Epithelial cell of prostate (primary cell): ENCODE results near the gene SOX30.

Experiments used
- DNase-seq: peaks from one replicate; pipeline ENCODE4 v3.0.0-alpha.2; 2011; ENCODE audit warnings: low read depth, low spot score
- H3K27ac ChIP-seq: fragments of 450-650 bp; 2 replicates; pipeline ENCODE4 v1.5.1; 2017; ENCODE audit warnings: mild to moderate bottlenecking

The SOX30 gene

DNA sequence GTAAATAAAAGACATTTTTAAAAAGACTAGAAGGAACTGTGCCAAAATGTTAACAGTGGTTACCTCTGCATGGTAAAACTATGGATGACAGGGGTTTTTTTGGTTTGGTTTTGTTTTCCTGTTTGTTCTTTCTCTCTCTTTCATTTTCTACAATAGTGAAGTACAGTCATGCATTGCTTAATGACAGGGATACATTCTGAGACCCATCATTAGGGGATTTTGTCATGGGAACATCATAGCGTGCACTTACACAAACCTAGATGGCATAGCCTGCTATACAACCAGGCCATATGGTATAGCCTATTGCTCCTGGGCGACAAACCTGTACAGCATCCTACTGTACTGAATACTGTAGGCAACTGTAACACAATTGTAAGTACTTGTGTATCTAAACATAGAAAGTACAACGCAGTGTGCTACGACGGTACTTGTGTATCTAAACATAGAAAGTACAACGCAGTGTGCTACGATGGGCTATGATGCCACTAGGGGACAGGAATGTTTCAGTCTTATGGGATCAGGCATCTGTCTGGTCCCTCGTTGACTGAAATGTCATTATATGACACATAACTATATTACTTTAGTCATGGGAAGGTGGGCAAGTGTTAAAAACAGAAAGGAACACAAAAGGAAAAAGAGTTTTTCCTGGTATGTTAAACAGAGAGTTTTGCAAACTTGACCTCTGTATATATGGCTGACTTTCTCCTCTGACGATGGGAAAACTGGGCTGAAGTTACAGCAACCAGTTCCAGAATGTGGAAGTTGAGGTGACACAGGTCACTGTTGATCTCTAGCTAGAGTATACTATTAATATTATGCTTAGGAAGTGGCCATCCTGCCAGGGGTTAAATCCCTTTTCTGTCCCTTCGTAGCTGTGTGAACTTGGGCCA is 69.3 kb downstream of the SOX30 start:
- no peak overlapping the region for H3K27ac ChIP-seq
- DNase-seq = no peak

DNA sequence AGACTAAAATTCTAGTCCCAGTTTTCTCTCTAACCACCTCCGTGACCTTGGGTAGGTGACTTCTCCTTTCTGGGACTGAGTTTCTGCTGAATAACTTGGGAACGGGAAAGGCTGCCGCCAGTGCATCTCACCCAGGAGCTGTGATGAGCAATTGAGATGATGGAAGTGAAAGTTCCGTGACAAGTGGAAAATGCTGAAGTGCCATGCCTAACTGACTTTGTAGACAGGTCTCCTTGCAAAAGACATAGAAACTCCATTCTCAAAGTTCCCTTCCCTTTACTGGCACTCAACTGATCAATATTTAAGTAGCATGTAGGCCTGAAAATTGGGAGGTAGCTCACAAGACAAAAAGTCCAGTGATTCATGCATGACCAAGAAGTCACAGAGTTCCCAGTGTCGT is 70.3 kb downstream of the SOX30 start:
- no peak for DNase-seq
- H3K27ac ChIP-seq = no peak overlapping the region

DNA sequence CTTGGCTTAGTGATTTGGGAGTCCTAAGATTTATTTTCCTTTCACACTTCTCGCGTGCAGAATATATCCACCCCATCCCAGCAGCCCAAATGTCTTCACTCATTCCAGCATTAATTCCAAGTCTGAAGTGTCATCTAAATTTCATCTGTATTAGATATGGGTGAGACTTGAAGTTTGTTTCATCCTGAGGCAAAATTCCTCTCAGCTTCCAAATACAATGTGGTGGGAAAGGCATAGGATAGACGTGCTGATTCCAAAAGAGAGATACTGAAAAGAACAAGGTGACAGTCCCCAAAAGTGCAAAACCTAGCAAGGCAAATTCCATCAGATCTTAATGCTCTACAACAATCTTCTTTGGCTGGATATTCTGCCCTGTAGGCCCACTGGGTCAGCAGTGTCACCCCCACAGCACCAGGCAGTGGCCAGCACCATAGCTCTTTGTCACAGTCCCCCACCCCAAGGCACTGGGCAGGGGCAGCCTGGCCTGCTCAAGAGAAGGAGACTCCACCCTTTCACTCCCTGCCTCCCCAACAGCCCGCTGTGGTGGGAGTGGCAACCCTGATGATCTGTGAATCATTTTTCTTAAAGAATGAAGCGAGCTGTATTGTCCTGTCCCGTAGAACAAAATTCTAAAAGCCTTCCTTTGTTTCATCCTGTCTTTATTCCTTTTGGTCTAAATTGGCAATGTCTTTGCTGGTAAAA is 74.0 kb downstream of the SOX30 start:
- H3K27ac ChIP-seq = no peak overlapping the region
- no peak for DNase-seq

DNA sequence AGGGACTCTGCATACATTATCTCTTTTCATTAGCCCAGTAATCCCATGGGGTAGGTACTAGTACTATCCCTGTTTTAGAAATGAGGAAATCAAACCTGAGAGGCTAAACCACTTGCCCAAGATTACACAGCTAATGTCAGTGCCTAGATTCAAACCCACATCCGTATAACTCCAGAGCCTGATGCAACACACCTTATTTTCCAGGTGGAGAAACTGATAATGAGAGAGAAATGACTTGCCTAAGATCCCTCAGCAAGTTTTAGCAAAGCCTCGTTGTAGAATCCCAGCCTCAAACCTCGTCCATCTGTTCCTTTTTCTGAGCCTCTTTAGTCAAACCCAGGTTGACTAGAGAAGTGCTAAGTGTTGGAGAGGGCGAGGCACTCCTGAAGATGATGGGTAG is 75.6 kb downstream of the SOX30 start:
- H3K27ac ChIP-seq = no peak overlapping the region
- DNase-seq = no peak
